Activated CD4-positive, alpha-beta T cell treated with anti-CD3 and anti-CD28 coated beads for 48 hours (primary cell): ENCODE measurements around the gene CERK.
"Not testable (repeated sequence)": the region's sequence is repeated elsewhere in the genome, so short reads cannot be mapped to it uniquely, and the experiment has no call there.

Source experiments
- DNase-seq: peaks from one replicate; pipeline ENCODE4 v3.0.0-alpha.2; 2020

The CERK gene

DNA sequence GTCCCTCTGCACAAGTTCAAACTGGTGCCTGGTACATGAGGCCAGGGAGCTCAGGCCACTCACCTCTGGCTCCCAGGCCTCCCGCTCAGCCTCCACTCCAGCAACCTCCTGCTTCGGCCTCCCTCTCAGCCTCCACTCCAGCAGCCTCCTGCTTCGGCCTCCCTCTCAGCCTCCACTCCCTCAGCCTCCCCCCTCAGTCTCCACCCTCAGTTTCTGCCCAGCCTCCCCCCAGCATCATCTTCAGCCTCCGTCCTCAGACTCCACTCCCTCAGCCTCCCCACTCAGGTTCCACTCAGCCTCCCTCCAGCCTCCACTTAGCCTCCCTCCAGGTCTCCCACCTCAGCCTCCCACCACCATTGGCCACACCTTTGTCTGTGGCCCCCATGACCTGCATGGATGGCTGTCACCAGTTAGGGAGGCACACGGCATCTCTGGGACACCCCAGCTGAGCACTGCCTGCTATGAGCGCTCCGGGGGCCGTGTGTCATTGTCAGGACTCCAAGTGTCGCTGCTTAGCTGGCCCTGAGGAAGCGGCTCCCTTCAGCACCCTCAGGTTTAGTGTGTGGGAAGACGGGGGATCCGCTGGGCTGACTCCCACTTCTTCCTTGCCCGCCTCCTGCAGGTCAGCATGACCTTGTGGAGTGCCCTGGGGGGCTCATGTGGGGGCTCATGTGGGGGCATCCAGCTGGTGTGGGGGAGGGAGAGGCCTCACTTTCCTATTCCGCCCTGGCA, 78.8 kb downstream of the CERK start:
- DNase-seq = no peak

DNA sequence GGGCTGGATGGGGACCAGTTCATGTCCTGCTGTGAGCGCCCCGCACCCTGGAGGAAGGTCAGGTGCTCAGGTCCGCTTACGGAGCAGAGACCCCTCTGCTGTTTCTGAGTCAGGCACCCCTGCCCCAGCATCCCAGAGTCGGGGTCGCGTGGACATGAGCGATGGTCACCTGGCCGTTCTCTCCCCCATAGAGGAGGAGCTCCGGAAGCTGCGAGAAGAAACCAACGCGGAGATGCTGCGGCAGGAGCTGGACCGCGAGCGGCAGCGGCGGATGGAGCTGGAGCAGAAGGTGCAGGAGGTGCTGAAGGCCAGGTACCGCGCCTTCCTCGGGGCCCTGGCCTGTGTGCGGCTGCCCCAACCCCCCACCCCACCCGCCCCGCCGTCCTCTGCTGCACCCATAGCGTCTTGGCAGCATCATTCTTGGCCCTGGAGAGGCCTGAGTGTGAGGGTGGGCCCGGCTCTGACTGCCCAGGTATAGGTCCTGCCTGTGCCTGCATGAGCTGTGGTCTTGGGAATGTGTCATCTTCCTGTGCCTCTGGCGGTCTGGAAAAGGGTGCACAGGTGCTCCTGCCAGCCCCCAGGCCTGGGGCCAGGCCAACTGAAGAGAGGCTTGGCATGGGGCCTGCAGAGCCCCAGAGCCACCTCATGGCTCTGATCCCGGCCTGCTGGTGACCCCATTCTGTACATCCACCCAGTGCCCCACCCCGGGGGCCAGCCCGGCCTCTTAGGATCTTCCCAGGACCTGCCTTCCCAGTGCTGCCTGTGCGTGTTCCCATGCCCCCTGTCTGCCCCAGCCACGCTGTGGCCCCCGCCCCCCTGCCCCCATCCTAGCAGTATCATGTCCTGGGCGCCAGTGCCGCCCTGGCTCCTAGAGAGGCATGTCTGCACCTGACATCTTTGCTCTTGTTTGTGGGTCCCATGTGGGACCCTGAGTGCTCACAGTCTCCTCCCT, 79.8 kb downstream of the CERK start:
- no peak for DNase-seq

DNA sequence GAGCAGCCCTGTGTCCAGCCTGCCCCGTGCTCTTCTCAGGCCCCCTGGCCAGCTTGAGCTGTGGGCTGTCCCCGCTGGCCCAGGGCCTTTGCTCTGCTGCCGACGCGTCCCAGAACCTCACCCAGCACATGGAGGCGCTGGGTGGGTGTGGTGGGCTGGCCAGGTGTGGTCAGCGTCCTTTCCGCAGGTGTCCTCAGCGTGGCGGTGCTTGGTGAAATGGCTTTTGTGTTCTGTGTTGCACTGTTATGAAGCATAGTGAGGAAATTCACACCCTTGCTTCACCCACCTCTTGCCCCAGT, 80.4 kb downstream of the CERK start:
- DNase-seq = no peak

DNA sequence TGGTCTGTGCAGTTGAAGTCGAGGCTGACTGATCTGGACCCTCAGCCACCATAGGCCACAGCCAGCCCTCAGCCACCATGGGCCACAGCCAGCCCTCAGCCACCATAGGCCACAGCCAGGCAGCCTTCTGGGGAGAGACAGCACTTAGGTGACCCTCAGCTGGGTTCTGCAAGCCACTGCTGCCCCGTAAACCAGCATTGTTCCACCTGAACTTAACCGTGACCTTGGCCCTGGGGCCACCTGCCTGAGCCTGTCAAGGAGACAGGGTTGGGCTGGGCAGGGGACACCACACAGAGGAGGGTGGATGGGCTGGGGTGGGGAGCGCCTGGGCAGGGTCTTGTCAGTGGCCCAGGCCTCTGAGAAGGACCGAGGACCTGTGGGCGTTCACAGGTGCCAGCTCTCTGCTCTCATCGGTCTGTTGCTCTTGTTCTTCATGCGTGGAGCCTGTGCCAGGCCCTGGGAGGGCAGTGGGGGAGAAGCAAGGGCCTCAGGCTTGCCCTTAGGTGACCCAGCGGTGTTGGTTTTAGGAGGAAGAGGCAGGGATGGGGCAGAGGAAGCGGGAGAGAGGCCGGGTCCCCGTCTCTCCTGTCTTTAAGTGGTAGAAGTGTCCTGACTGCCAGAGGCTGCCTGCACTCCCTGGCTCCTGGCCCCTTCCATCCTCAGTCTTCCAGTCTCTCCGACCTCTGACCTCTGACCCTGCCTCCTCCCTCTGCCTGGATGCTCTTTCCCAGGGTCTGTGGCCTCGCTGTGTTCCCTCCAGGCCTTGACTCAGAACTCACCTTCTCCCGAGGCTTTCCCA, 81.0 kb downstream of the CERK start:
- DNase-seq = no peak

DNA sequence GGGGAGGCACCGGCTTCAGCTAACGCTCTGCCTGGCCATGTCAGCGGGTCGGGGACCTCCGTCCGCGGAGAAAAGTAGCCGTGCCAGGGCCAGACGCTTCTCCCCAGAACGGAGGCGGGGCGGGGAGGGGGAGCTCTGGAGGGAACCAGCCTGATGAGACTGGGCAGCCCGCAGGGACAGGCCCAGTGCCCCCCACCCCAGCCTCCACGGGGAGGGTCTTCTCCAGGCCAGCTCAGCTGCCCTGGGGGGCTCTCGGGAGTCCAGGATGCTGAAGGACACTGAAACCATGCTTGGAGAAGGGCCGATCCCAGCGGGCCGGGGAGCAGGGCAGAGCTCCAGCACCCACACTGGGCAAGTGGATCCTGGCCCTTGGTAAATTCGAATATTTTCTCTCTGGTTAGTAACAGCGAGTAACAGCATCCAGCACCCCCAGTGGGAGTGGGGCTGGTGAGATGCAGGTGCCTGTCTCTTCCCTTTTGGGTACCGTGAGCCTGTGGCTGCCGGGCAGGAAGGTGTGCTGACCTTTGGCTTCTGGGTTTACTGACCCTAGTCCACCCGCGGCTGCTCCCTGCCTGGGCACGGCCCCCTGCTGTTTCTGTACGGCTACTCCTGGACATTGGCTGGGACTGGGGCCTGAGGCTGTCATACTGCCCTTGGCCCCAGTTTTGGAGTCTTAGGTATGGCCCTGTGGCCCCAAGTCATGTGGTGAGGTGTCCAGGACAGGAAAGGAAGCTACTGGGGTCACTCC, 82.0 kb downstream of the CERK start:
- DNase-seq = no peak

DNA sequence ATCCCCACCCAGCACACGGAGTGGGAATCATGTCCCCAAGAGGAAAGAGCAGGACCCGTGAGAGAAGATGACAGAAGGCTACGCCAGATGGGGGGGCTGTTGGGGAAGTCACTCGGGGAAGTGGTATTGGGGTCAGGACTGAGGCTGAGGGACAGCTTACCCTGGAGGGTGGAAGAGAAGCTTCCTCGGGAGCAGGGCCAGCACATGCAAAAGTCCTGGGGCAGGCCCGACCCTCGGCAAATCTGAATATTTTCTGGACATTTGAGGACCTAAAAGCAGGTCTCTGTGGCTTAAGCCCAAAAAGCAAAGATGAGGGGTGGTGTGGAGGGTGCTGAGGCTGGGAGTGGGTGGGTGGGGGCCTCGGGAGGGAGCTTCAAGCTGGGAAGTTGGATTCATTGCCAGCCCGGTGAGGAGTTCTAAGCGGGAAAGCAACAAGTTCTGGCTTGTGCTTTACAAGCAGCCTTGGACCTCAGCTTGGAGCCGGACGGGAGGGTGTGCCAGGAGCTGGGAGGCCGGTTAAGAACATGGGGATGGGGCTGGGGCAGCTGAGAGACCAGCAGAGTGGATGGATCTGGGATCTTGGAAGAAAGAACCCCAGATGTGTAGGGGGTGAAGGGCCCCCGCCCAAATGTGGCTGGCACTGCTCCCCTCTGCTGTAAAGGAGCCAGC, 83.0 kb downstream of the CERK start:
- DNase-seq = no peak

DNA sequence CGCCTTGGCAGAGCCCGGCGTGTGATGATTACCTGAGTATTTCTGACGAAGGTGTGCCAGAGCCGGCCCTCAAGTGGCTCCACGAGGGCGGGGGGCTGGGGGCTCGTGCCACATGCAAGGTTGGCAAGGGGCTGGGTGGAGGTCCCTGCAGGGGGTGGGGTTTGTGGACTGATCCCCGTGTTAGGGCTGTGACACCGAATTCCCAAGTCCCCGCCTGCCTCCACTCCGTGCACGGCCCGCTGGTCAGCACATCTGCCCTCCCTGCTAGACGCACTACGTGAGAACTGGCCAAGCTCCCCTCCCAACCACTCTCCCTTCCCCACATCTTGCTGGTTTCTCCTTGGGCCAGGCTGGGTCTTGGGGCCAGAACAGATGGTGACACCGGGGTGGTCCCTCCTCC, 83.6 kb downstream of the CERK start:
- DNase-seq = no peak

DNA sequence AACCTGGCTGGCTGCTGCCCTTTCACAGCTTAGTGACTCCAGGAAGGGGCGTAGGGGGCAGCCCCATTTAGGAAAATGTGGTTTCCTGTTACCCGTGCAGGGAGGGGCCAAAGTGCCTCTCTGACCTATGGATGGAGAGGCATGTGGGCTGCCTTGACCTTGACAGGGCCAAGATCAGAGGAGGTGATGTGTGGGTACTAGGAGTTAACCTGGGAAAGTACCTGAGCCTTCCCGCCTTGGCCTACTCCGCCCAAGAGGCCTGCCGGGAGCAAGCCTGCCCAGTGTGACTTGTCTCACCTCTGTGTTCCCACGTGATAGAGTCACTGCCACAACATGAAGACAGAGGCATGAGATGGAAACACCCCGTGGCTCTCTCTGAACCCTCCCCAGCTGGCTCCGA, 84.5 kb downstream of the CERK start:
- DNase-seq = peak; percentile 64

DNA sequence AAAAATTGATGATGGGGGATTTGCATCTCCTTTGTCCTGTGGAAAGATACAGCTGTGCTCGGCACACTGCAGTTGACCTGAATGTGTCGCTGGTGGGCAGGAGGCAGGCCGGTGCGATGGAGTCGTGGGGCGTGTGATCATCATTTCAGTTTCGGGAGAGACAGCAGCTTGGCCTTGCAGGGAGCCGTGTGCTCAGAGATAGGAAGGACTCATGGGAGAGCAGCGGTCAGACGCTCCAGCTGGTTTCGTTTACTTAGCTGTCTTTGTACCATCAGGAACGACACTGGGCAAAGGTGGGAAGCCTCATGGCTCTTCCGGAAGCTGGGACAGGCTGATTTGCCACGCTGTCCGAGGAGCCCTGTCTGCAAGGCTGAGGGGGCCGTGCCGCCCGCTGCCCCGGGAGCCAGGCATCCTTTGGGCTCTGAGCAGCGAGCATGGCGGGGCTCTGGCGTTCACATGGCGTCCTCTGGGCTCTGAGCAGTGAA, 85.2 kb downstream of the CERK start:
- no peak for DNase-seq

DNA sequence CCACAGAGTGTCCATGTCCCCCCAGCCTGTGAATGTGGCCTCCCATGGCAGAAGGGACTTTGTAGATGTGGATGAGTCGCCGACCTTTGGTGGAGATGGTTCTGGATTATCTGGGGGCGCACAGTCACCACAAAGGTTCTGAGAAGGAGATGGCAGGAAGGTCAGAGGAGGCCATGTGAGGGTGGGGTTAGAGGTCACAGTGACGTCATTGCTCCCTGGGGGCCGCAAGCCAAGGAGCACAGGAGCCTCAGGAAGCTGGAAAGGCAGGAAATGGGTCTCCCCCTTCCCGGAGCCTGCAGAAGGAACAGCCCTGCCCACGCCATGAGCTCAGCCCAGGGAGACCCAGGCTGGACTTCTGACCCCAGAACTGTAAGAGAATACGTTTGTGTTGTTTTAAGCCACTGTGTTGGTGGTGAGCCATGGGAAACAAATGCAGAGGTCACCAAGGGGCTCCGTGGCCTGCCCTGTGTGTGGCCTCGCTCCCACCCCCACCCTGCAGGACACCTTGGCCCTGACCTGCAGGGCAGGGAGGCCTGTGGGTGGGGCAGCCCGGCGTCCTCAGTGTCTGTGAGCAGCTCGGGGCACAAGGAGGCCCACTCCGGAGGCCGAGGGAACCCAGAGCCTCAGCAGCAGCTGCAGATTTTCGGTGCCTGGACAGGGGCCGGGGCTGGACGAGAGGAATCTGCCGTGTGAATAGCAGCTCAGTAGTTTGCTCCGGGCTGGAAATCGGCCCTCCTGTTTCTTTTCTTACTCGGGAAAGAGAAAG, 85.8 kb downstream of the CERK start:
- DNase-seq = peak; percentile 42

DNA sequence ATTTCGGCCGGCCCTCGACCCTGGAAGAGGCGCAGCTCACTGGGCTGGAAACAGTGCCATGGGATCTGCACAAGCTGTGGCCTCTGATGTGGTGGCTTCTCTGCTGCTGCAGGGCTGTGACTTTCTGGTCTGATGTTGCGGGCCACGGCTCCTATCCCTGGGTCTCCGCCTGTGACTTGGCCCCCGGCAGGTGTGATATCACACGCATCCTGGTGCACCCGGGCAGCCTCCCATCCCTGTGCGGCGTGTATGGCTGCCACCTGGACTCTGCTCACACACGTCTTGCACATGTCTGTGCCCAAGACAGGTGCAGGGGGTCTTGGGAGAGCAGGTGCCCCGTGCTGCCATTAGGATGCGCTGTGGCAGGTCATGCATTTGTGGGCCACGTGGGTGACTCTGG, 86.7 kb downstream of the CERK start:
- no peak for DNase-seq

DNA sequence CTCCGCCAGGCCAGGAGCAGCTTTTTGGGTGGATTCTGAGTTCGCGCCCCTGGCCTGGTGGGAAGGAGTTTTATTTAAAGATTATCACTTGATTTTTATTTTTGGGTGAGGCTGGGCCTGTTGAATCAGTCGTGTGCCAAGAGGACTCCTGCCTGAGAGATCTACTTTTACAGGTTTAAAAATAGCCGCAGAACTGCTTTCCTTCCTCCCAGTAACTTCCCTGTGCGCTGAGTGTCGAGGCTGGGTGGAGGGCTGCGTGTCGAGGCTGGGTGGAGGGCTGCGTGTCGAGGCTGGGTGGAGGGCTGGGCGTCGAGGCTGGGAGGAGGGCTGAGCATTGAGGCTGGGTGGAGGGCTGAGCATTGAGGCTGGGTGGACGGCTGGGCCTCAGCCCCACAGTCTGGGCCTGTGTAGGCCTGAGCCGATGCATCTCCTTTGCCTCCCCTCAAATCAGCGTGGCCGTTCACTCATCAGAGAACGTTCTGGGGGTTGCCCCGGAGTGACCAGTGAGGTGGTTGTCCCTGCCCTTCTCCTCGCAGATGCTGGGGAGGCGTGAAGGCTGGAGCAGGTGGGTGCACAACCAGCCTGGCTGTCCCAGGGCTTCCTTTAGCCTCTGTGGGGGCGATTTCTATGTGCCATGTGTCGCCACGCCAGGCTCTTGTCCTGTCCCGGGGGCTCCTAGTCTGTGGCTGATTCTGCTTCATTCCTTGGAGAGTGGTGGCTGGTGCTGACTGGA, 87.8 kb downstream of the CERK start:
- DNase-seq = no peak

DNA sequence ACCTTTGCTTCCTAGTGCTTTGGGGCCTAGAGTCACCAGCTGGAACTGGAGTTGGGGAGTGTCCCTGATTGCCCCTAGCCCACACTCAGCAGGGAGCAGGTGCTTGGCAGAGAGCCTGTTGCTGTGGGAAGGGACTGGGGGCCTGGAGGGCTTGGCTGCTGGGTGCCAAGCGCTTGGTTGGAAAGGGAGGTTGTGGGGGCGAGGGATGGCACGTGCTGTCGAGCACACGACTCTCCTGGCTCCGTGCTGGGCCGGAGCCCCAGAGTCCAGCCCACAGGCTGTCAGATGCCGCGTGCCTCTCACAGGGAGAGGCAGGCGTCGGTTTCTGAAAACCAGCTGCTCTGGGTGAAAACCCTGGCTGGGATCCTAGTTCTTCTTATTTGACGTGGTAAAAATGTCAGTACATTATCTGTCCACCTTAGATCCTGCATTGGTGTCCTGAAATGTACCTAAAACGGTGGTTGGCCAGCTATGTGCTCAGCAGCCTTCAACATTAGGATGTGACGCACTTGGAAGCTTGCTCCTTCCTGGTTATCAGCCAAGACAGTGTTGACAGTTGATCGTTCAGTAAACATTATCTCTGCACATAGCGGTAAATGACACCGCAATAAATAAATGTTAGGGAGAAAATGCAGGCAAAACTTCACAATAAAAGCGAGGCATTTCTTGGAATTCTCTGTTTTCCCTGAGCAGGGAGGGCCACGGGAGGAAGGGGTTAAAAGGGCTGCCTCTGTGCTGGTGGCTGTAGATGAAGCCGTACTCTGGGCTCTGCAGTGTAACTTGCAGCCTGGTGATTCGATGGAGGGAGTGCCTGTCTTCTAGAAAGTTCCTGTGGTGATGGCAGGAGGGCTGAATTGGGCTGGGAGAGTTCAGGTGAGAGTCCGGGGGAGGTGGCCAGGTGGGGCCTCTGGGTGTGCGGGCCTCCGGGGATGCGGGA, 88.6 kb downstream of the CERK start:
- no peak for DNase-seq

DNA sequence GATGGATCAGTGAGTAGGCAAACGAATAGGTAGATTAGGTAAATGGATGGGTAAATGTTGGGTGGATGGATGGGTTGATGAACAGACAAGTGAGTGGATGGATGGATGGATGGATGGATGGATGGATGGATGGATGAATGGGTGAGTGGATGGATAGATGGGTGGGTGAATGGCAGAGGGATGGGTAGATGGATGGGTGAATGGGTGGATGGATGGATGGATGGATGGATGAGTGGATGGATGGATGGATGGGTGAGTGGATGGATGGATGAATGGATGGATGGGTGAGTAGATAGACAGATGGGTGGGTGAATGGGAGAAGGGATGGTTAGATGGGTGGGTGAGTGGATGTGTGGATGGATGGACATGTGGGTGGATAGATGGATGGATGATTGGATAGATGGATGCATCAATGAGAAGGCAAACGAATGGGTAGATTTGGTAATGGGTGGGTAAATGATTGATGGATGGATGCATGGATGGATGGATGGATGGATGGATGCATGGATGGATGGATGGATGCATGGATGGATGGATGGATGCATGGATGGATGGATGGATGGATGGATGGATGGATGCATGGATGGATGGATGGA, 89.7 kb downstream of the CERK start:
- not testable (repeated sequence) for DNase-seq

DNA sequence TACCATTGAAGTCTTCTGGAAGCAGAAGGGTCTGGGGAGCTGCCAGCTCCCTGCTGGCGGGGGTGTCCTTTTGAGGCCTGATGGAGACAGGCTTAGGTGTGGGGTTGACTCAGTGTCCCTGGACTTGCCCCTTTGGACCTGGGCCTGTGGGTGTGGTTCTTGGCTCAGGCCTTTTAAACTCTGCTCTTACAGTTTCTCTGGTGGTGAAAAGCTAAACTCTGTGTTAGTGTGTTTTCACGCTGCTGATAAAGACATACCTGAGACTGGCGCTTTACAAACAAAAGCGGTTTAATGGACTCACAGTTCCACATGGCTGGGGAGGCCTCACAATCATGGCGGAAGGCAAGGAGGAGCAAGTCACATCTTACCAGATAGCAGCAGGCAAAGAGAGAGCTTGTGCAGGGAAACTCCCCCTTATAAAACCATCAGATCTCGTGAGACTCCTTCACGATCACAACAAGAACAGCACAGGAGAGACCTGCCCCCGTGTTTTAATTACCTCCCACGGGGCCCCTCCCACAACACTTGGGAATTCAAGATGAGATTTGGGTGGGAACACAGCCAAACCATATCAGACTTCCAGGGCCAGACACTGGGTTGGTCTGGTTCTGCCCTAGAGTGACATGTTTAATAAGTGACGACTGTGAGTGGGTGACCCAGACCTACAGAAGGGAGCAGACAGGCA, 91.4 kb downstream of the CERK start:
- DNase-seq = no peak

DNA sequence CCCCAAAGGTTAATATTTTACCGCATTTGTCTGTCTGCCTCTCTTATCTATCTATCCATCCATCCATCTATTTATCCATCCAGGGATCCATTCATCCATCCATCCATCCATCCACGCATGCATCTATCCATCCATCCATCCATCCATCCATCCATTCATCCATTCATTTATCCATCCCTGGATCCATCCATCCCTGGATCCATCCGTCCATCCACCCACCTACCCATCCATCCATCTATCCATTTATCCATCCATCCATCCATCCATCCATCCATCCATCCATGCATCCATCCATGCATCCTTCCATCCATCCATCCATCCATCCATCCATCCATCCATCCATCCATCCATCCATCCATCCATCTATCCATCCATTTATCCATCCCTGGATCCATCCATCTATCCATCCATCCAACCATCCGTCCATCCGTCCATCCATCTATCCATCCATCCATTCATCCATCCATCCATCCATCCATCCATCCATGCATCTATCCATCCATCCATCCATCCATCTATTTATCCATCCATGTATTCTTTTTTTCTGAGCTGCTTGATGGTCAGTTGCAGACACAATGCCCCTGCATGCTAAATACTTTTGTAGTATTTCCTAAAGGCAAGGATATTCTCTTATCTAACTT, 95.1 kb downstream of the CERK start:
- DNase-seq = not testable (repeated sequence)

DNA sequence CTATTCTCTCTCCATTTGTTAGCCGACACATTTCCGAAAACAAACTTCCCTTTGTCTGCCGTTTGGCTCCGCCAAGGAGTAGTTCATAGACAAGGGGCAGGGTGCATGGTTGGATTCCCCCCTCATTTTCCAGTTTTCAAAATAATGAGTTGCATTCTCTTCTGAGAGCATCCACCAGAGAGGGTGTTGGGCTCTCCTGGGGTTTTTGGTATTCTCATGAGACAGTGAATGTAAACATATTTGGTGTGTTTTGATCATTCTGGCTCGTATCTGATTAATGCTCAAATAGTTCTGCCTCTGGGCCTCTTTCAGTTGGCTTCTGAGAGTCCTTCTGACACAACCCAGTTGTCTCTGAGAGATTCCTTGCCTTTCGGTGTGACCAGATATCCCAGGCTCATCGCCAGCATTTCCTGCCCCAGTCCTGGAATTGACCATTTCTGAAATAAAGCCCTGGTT, 96.2 kb downstream of the CERK start:
- DNase-seq = no peak
